Right lobe of liver (tissue), 4 donors: ENCODE data around the gene WFIKKN1.

Experiments
- CTCF ChIP-seq, 4 donors: fragments of 200-600 bp in 3 of 4; fragments of 450-650 bp in 1 of 4; IDR thresholded peaks; one replicate each; pipeline versions ENCODE4 v1.5.1 to v1.8.0; 2016 to 2022; ENCODE audit warnings: antibody characterized with exemption in 4 of 4, mild to moderate bottlenecking in 2 of 4
- POLR2A ChIP-seq: fragments of 450-650 bp; IDR thresholded peaks from one replicate; pipeline ENCODE4 v1.6.1; 2017; ENCODE audit warnings: antibody characterized with exemption, mild to moderate bottlenecking
- donor health status: DM: no; HTN: no; CAD: no.
- donor health status: DM: no; HTN: no; CAD: no.
- donor health status: DM: no; HTN: yes; CAD: no.

- TF ChIP-seq CTCF (IDR thresholded peaks at IDR 0.05) = peak; percentile 45 to 69 (median 62)
- TF ChIP-seq POLR2A = peak; percentile 32
Measured at GRCh38 chr16:648071-648780, 17.4 kb downstream of the WFIKKN1 start.
